Measurements from ENCODE around the gene BARD1. TPM values are rescaled to one million over a fixed set of nuclear protein-coding genes. Genes with fewer than 3 reads are reported as not detected.
A peak's percentile ranks its signal among the peaks of the same experiment; 100 is the strongest.

Gene BARD1
- polyA plus RNA-seq (2013): 7.4 TPM

- POLR2A ChIA-PET: no interaction called here
Measured at GRCh38 chr2:214808981-214809750, at the start of gene BARD1. Gene BARD1, minus strand, starts transcription at chr2:214809683. Its CDS starts 114 bp downstream, at chr2:214809569.

GRCh38 chr2:214856137-214856536 is 46.7 kb upstream of the BARD1 start:
- Histone ChIP-seq H3K9me3 (ENCODE audit: control extremely low read depth in 1 of 5, control insufficient read depth in 4 of 5, insufficient read depth in 2 of 5, low read depth in 1 of 5, low read length in 4 of 5) (no peaks in the 10 kb centered on the region), H3K4me1 (ENCODE audit: control extremely low read depth in 1 of 4, control insufficient read depth in 4 of 4, insufficient read depth in 4 of 4, low read length in 3 of 4) (peaks cover 0 to 4% (median 3%) of the 10 kb centered on the region in 4 experiments), H3K27ac (ENCODE audit: insufficient read depth in 1 of 2, low read depth in 1 of 2, low read length in 2 of 2, poor library complexity in 1 of 2, severe bottlenecking in 2 of 2) (peak overlapping the region in 1 of 2 experiments; percentile 7), H3K27me3 (replicated peaks in 2 of 5; ENCODE audit: control insufficient read depth in 4 of 5, insufficient read depth in 5 of 5, low read length in 4 of 5) (no peaks in the 10 kb centered on the region), H3K4me3 (ENCODE audit: control insufficient read depth in 1 of 7, extremely low read depth in 1 of 7, insufficient read depth in 4 of 7, low read depth in 2 of 7, low read length in 6 of 7) (no peak overlapping the region), H3K36me3 (ENCODE audit: control insufficient read depth in 4 of 4, insufficient read depth in 4 of 4, low read length in 3 of 4) (no peaks in the 10 kb centered on the region)
- peak; percentile 0 to 39 (median 18) for DNase-seq
- ChIA-PET CTCF (no interaction called here), POLR2A (no interaction called here)
- WGBS (ENCODE audit: insufficient coverage): no CpG with 5 or more reads among the region's 3 CpGs

More at GRCh38 chr2:214808981-214809750, at the start of gene BARD1:
- peaks cover 0 to 6% (median 2%) of the 10 kb centered on the region in 4 experiments for H3K36me3 ChIP-seq (ENCODE audit: control insufficient read depth in 4 of 4, insufficient read depth in 4 of 4, low read length in 3 of 4)
- H3K27ac ChIP-seq (ENCODE audit: insufficient read depth in 1 of 2, low read depth in 1 of 2, low read length in 2 of 2, poor library complexity in 1 of 2, severe bottlenecking in 2 of 2): peak within 1 kb of the TSS; percentile 59 to 76
- DNase-seq: peak; percentile 76 to 93 (median 90)
- CTCF ChIA-PET: interaction anchor here (1.1 kb wide), 1 partner anchor 9 kb away, joined by 3 read pairs; no protein-coding TSS in a partner anchor
- H3K4me3 ChIP-seq (ENCODE audit: control insufficient read depth in 1 of 7, extremely low read depth in 1 of 7, insufficient read depth in 4 of 7, low read depth in 2 of 7, low read length in 6 of 7): peak within 1 kb of the TSS; percentile 72 to 96 (median 79)
- 0% methylated on average over 65 of the region's 76 CpGs for WGBS (ENCODE audit: insufficient coverage)
- H3K9me3 ChIP-seq (ENCODE audit: control extremely low read depth in 1 of 5, control insufficient read depth in 4 of 5, insufficient read depth in 2 of 5, low read depth in 1 of 5, low read length in 4 of 5): no peaks in the 10 kb centered on the region
- H3K27me3 ChIP-seq (replicated peaks in 2 of 5; ENCODE audit: control insufficient read depth in 4 of 5, insufficient read depth in 5 of 5, low read length in 4 of 5): no peaks in the 10 kb centered on the region
- peaks cover 8 to 29% (median 19%) of the 10 kb centered on the region in 4 experiments for H3K4me1 ChIP-seq (ENCODE audit: control extremely low read depth in 1 of 4, control insufficient read depth in 4 of 4, insufficient read depth in 4 of 4, low read length in 3 of 4)

- peaks cover 0 to 4% (median 3%) of the 10 kb centered on the region in 4 experiments for H3K4me1 ChIP-seq (ENCODE audit: control extremely low read depth in 1 of 4, control insufficient read depth in 4 of 4, insufficient read depth in 4 of 4, low read length in 3 of 4)
- H3K4me3 ChIP-seq (ENCODE audit: control insufficient read depth in 1 of 7, extremely low read depth in 1 of 7, insufficient read depth in 4 of 7, low read depth in 2 of 7, low read length in 6 of 7): no peak overlapping the region
- no peaks in the 10 kb centered on the region for H3K9me3 ChIP-seq (ENCODE audit: control extremely low read depth in 1 of 5, control insufficient read depth in 4 of 5, insufficient read depth in 2 of 5, low read depth in 1 of 5, low read length in 4 of 5)
- no peaks in the 10 kb centered on the region for H3K36me3 ChIP-seq (ENCODE audit: control insufficient read depth in 4 of 4, insufficient read depth in 4 of 4, low read length in 3 of 4)
- H3K27ac ChIP-seq (ENCODE audit: insufficient read depth in 1 of 2, low read depth in 1 of 2, low read length in 2 of 2, poor library complexity in 1 of 2, severe bottlenecking in 2 of 2): no peak overlapping the region
- ChIA-PET CTCF (no interaction called here), POLR2A (no interaction called here)
- H3K27me3 ChIP-seq (replicated peaks in 2 of 5; ENCODE audit: control insufficient read depth in 4 of 5, insufficient read depth in 5 of 5, low read length in 4 of 5): no peaks in the 10 kb centered on the region
- no peak for DNase-seq
- no CpG with 5 or more reads among the region's 2 CpGs for WGBS (ENCODE audit: insufficient coverage)
Measured at GRCh38 chr2:214853906-214854305, 44.4 kb upstream of the BARD1 start.

GRCh38 chr2:214843823-214844222 is 34.3 kb upstream of the BARD1 start:
- no peaks in the 10 kb centered on the region for H3K27me3 ChIP-seq (replicated peaks in 2 of 5; ENCODE audit: control insufficient read depth in 4 of 5, insufficient read depth in 5 of 5, low read length in 4 of 5)
- DNase-seq: no peak
- no peaks in the 10 kb centered on the region for H3K4me1 ChIP-seq (ENCODE audit: control extremely low read depth in 1 of 4, control insufficient read depth in 4 of 4, insufficient read depth in 4 of 4, low read length in 3 of 4)
- H3K36me3 ChIP-seq (ENCODE audit: control insufficient read depth in 4 of 4, insufficient read depth in 4 of 4, low read length in 3 of 4): no peaks in the 10 kb centered on the region
- ChIA-PET POLR2A (no interaction called here), CTCF (no interaction called here)
- 100% methylated on average over 1 of the region's 2 CpGs for WGBS (ENCODE audit: insufficient coverage)
- H3K9me3 ChIP-seq (ENCODE audit: control extremely low read depth in 1 of 5, control insufficient read depth in 4 of 5, insufficient read depth in 2 of 5, low read depth in 1 of 5, low read length in 4 of 5): peaks cover 0 to 5% (median 3%) of the 10 kb centered on the region in 5 experiments
- H3K4me3 ChIP-seq (ENCODE audit: control insufficient read depth in 1 of 7, extremely low read depth in 1 of 7, insufficient read depth in 4 of 7, low read depth in 2 of 7, low read length in 6 of 7): no peak overlapping the region
- no peak overlapping the region for H3K27ac ChIP-seq (ENCODE audit: insufficient read depth in 1 of 2, low read depth in 1 of 2, low read length in 2 of 2, poor library complexity in 1 of 2, severe bottlenecking in 2 of 2)

- ChIA-PET CTCF (interaction anchor here (1.0 kb wide), 1 partner anchor 111 kb away, joined by 5 read pairs; no protein-coding TSS in a partner anchor), POLR2A (no interaction called here)
- no peak for DNase-seq
- no peaks in the 10 kb centered on the region for H3K4me1 ChIP-seq (ENCODE audit: control extremely low read depth in 1 of 4, control insufficient read depth in 4 of 4, insufficient read depth in 4 of 4, low read length in 3 of 4)
- peaks cover 0 to 5% (median 3%) of the 10 kb centered on the region in 5 experiments for H3K9me3 ChIP-seq (ENCODE audit: control extremely low read depth in 1 of 5, control insufficient read depth in 4 of 5, insufficient read depth in 2 of 5, low read depth in 1 of 5, low read length in 4 of 5)
- no peak overlapping the region for H3K4me3 ChIP-seq (ENCODE audit: control insufficient read depth in 1 of 7, extremely low read depth in 1 of 7, insufficient read depth in 4 of 7, low read depth in 2 of 7, low read length in 6 of 7)
- H3K27ac ChIP-seq (ENCODE audit: insufficient read depth in 1 of 2, low read depth in 1 of 2, low read length in 2 of 2, poor library complexity in 1 of 2, severe bottlenecking in 2 of 2): no peak overlapping the region
- WGBS (ENCODE audit: insufficient coverage): 94% methylated on average over 2 of the region's 2 CpGs
- no peaks in the 10 kb centered on the region for H3K27me3 ChIP-seq (replicated peaks in 2 of 5; ENCODE audit: control insufficient read depth in 4 of 5, insufficient read depth in 5 of 5, low read length in 4 of 5)
- no peaks in the 10 kb centered on the region for H3K36me3 ChIP-seq (ENCODE audit: control insufficient read depth in 4 of 4, insufficient read depth in 4 of 4, low read length in 3 of 4)
Measured at GRCh38 chr2:214839464-214839863, 30.0 kb upstream of the BARD1 start.

GRCh38 chr2:214837466-214837865 is 28.0 kb upstream of the BARD1 start:
- Histone ChIP-seq H3K27ac (ENCODE audit: insufficient read depth in 1 of 2, low read depth in 1 of 2, low read length in 2 of 2, poor library complexity in 1 of 2, severe bottlenecking in 2 of 2) (no peak overlapping the region), H3K4me3 (ENCODE audit: control insufficient read depth in 1 of 7, extremely low read depth in 1 of 7, insufficient read depth in 4 of 7, low read depth in 2 of 7, low read length in 6 of 7) (no peak overlapping the region), H3K27me3 (replicated peaks in 2 of 5; ENCODE audit: control insufficient read depth in 4 of 5, insufficient read depth in 5 of 5, low read length in 4 of 5) (no peaks in the 10 kb centered on the region), H3K36me3 (ENCODE audit: control insufficient read depth in 4 of 4, insufficient read depth in 4 of 4, low read length in 3 of 4) (no peaks in the 10 kb centered on the region), H3K9me3 (ENCODE audit: control extremely low read depth in 1 of 5, control insufficient read depth in 4 of 5, insufficient read depth in 2 of 5, low read depth in 1 of 5, low read length in 4 of 5) (peaks cover 0 to 5% (median 3%) of the 10 kb centered on the region in 5 experiments), H3K4me1 (ENCODE audit: control extremely low read depth in 1 of 4, control insufficient read depth in 4 of 4, insufficient read depth in 4 of 4, low read length in 3 of 4) (no peaks in the 10 kb centered on the region)
- POLR2A ChIA-PET: no interaction called here
- DNase-seq: no peak
- CTCF ChIA-PET: no interaction called here

- no peak overlapping the region for H3K4me3 ChIP-seq (ENCODE audit: control insufficient read depth in 1 of 7, extremely low read depth in 1 of 7, insufficient read depth in 4 of 7, low read depth in 2 of 7, low read length in 6 of 7)
- CTCF ChIA-PET: no interaction called here
- POLR2A ChIA-PET: no interaction called here
- no peaks in the 10 kb centered on the region for H3K36me3 ChIP-seq (ENCODE audit: control insufficient read depth in 4 of 4, insufficient read depth in 4 of 4, low read length in 3 of 4)
- H3K27me3 ChIP-seq (replicated peaks in 2 of 5; ENCODE audit: control insufficient read depth in 4 of 5, insufficient read depth in 5 of 5, low read length in 4 of 5): no peaks in the 10 kb centered on the region
- H3K9me3 ChIP-seq (ENCODE audit: control extremely low read depth in 1 of 5, control insufficient read depth in 4 of 5, insufficient read depth in 2 of 5, low read depth in 1 of 5, low read length in 4 of 5): peaks cover 0 to 5% (median 0%) of the 10 kb centered on the region in 5 experiments
- DNase-seq: no peak
- no peak overlapping the region for H3K27ac ChIP-seq (ENCODE audit: insufficient read depth in 1 of 2, low read depth in 1 of 2, low read length in 2 of 2, poor library complexity in 1 of 2, severe bottlenecking in 2 of 2)
- H3K4me1 ChIP-seq (ENCODE audit: control extremely low read depth in 1 of 4, control insufficient read depth in 4 of 4, insufficient read depth in 4 of 4, low read length in 3 of 4): no peaks in the 10 kb centered on the region
Measured at GRCh38 chr2:214836568-214836967, 27.1 kb upstream of the BARD1 start.
